NCI-H748 treated with DMSO at 0.1 percent for 48 hours (cell line): ENCODE data around the gene MCF2L.
"Not testable (repeated sequence)": the region's sequence is repeated elsewhere in the genome, so short reads cannot be mapped to it uniquely, and the experiment has no call there.

ENCODE experiments used
- DNase-seq: peaks from one replicate; lab custom pipeline; 2025; lab: John Stamatoyannopoulos, UW

The MCF2L gene

GRCh38 chr13:112968910-112969691 lies at the start of gene MCF2L:
Gene MCF2L (plus strand): TSS chr13:112969214. CDS start chr13:112969380, 166 bp downstream.
- DNase-seq: peak; percentile 73

- DNase-seq: no peak
These were observed 45.1 kb upstream of the MCF2L start for GRCh38 chr13:112923962-112924361.

- no peak for DNase-seq
These were observed 44.6 kb upstream of the MCF2L start for GRCh38 chr13:112924365-112924764.

DNA sequence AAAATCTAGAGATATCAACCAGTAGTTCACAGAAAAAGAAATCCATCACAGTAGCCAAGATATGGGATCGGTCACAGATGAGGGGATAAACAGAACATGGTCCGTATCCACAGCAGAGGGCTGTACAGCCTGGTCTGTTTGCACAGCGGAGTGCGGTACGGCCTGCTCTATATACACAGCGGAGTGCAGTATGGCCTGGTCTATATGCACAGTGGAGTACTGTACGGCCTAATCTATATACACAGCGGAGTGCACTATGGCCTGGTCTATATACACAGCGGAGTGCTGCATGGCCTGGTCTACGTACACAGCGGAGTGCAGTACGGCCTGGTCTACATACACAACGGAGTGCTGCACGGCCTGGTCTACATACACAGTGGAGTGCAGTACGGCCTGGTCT lies 43.0 kb upstream of the MCF2L start:
- DNase-seq: no peak

- no peak for DNase-seq
These were observed 42.0 kb upstream of the MCF2L start for GRCh38 chr13:112926993-112927392.

DNA sequence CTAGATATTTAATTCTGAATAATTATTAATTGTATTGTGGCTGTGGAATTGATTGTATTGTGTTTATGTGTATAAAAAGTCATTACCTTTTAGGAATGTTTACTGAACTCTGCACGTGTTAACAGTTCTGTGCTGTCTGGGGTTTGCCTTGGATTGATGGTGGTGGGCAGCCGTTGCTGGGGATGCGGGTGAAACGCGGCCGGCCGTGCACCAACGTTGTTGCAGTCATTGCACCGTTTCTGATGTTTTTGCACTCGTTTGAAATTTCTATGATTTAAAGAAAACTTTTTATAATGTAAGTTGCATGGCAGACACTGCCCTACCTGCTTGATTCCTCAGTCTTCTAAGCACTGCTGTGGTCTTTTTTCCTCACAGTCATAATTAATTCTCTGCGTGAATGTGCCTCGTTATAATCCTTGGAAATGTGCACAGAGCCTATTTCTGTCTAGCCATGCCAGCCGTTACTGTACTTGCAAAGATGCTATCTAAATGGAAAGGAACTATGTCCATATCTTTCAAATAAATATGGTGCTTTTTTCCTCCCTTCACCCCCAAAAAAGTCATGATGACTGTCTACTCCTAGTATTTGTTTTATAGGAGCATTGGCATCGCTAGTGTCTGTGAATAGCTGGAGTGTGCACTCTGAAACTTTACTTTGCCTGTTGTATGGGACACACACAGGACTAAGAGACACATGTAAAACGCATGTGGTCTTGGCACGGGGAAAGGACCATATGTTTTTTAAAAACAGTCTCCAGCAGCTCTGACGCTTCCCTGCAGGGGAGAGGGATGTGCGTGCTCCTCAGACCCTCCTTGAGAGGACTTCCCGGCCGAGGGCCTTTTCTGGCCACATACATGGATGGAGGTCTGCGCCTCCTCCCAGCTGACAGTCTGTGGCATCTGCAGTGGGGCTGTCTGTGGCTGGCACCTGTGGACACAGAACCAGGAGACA lies 40.7 kb upstream of the MCF2L start:
- no peak for DNase-seq

- DNase-seq: peak; percentile 84
These were observed 39.8 kb upstream of the MCF2L start for GRCh38 chr13:112928972-112929782.

- no peak for DNase-seq
These were observed 39.3 kb upstream of the MCF2L start for GRCh38 chr13:112929783-112930055.

DNA sequence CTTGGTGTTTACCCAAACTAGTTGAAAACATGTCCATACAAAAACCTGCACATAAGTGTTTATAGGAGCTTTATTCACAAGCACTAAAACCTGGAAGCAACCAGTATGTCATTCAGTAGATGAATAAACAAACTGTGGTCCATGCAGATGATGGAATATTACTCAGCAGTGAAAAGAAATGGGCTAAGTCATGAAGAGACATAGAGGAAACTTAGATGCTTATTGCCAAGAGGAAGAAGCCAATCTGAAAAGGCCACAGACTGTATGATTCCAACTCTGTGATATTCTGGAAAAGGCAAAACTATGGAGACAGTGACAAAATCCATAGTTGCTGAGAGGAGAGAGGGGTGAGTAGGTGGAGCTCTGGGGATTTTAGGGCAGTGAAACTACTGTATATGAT lies 38.8 kb upstream of the MCF2L start:
- DNase-seq: no peak

DNA sequence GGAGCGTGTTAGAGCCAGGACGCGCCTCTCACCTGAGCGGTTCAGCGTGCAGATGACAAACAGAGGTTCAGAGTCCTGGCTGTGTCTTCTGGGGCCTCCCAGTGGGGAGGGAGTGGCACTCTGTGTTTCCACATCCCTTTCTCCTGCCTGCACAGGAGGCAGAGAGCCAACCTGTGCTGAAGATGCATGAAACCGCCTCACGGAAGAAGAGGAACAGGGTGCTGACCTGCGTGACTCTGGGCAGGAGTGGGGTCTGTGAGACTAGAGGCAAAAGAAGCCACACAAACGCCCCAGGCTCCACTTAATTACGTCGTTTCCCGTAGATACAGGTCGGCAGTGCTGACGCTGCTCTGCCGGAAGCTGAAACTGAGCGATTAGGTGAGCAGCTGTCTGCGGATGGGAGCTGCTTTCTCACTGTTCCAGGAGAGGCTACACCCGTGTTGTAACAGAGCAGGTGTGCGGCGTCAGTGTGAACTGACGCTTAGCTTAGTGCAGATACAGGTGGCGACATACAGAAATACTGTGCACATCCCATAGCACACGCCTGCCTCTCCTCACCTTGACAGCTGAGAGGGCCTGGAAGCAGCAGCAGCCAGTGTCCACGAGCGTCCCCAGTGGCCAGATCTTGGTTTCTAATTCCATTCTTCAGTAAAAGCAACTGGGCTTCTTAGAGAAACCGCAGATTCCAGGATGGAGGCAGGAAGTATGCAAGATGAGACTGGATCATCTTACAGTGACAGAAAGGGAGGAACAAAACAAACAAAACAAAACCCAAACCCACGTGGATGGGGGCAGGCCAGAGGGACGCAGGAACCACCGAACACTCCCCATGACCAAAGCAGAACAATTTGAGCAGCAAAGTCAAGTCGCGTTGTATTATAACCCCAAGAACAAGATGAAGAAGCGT lies 37.7 kb upstream of the MCF2L start:
- DNase-seq: peak; percentile 87

DNA sequence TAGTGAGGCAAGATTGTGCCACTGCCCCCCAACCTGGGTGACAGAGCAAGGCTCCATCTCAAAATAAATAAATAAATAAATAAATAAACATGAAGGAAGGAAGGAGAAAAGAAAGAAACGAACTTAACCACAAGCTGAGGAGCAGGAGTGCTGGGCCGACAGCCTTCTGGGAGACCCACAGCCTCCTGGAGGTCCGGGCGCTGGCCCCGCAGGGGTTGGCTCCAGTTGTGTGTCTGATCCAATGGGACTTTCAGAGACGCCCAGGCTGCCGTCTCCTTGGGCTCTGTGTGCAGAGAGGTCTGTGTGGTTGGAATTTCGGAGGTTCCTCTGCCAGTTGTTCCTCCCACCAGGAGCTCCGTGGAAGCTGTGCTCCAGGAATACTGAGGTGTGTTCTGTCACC lies 36.0 kb upstream of the MCF2L start:
- no peak for DNase-seq

GRCh38 chr13:112933649-112934048 lies 35.4 kb upstream of the MCF2L start:
- no peak for DNase-seq

DNA sequence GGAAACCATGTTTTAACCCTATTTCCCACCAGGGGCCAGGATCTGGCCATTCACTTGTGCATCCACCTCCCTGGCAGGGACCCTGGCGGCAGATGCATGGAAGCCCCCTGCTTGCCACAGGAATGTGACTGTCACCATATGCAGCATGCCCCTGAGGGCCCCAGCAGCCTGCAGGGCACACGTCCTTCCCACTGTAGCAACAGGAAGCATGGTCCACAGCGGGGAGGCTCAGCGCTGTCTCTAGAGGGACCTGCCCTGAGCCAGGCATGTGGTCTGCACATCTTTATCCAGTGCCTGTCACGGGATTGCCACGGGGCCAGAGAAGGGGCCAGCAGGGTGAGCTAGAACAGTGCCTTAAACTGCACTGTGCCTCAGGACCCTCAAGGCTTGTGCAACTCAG lies 34.9 kb upstream of the MCF2L start:
- DNase-seq: no peak

DNA sequence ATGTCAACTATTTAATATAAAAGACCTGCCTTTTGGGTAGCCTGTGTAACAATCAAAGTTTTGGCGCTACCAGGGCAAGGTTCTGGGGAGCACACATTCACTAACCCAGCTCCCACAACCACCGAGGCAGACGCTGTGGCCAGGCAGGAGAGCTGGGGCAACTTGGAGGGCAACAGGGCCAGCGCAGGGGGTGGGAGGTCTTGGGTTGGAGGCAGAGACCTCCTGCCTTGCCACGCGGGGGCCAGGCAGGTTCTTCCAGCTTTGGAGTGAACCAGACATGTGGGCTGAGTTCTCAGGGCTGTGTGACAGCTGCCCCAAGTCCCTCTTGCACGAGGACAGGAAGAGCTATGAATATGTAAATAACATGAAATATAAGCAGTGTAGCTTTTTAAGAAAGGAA lies 30.3 kb upstream of the MCF2L start:
- no peak for DNase-seq

- no peak for DNase-seq
These were observed 28.8 kb upstream of the MCF2L start for GRCh38 chr13:112940236-112940635.

DNA sequence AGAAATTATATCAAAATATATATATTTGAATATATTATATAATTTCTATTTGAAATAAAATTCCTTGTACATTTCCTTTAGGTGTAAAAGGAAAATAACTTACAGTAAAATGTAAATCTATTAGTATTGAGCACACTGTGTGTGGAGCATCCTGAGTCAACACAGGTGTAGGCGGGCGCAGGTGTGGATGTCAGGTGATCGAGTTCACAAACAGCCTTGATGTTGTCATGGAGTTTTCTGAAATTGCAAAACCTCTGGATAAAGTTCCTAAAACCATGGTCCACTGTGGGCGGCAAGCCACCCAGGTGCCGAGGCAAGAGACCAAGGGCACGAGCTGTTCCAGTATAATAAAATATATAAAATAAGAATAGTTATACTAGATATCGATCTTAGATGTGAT lies 27.7 kb upstream of the MCF2L start:
- no peak for DNase-seq

GRCh38 chr13:112941765-112942164 lies 27.2 kb upstream of the MCF2L start:
- DNase-seq: not testable (repeated sequence)

GRCh38 chr13:112942689-112943308 lies 26.2 kb upstream of the MCF2L start:
- DNase-seq: peak; percentile 88

DNA sequence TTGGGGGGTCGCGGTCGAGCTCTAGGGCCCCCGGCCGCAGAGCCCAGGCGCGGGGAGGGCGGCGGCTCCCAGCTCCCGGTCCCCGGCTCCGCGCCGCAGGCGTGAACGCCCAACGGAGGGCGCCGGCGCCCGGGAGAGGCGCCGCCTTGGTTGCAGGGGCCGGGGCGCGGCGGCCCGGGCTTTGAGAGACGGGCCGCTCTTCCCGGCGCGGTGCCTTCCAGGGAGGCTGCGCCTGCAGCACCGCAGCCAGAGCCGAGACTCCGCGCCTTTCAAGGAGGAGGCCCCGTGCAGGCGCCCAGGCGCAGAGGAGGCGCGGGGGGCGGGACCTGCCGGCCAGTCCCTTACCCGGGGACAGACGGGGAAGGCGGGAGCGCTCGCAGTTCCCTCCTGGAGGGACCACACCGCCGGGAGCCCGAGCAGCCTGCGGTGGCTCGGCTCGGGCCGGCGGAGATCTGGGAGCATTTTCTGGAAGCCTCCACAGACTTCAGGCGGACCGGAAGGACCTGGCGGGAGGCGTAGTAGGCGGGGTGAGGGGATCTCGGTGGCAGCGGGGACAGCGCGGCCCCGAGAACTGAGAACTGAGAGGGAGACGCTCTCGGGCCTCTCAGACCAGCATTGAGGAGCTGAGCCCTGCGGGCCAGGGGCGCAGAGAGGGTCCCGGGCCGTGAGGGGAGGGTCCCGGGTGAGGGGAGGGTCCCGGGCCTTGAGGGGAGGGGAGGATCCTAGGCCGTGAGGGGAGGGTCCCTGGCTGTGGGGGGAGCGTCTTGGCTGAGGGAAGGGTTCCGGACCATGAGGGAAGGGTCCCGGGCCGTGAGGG lies 25.5 kb upstream of the MCF2L start:
- DNase-seq: no peak

GRCh38 chr13:112947796-112948195 lies 21.2 kb upstream of the MCF2L start:
- no peak for DNase-seq
